H1 (cell line): ENCODE measurements around the gene CTAG1A. TPM values are rescaled to one million over a fixed set of nuclear protein-coding genes. Genes with fewer than 3 reads are reported as not detected.

Experiments used
- CEBPB ChIP-seq: IDR thresholded peaks from 2 replicates; pipeline ENCODE4 v1.6.1; 2012; ENCODE audit warnings: low read depth, low read length
- KDM4A ChIP-seq: IDR thresholded peaks from one replicate; pipeline ENCODE4 v1.7.1; 2012; ENCODE audit warnings: low read depth, mild to moderate bottlenecking, moderate library complexity, low read length, inconsistent platforms; ENCODE audit not compliant: severe bottlenecking
- PHF8 ChIP-seq: fragments of 200-600 bp; sonication (generic); conservative IDR thresholded peaks from 2 replicates; pipeline ENCODE4 v1.7.1; 2012; ENCODE audit warnings: low read depth, mild to moderate bottlenecking, inconsistent platforms, low read length, moderate library complexity
- POLR2A ChIP-seq, 2 experiments: IDR thresholded peaks; 1 replicate in 1 of 2; 2 replicates in 1 of 2; pipeline ENCODE4 v1.6.1; 2011; ENCODE audit warnings: low read depth in 2 of 2, low read length in 2 of 2, mild to moderate bottlenecking in 2 of 2; ENCODE audit errors: control extremely low read depth in 1 of 2
- POLR2AphosphoS5 ChIP-seq: IDR thresholded peaks from 2 replicates; pipeline ENCODE4 v1.6.1; 2011; ENCODE audit warnings: low read depth, low read length
- POU5F1 ChIP-seq: IDR thresholded peaks from 2 replicates; pipeline ENCODE4 v1.6.1; 2011; ENCODE audit warnings: low read depth, mild to moderate bottlenecking, low read length, moderate library complexity
- RXRA ChIP-seq: IDR thresholded peaks from 2 replicates; pipeline ENCODE4 v1.6.1; 2011; ENCODE audit warnings: low read depth, mild to moderate bottlenecking, low read length, moderate library complexity; ENCODE audit not compliant: insufficient read depth
- SIRT6 ChIP-seq: IDR thresholded peaks from one replicate; pipeline ENCODE4 v1.7.1; 2012; ENCODE audit warnings: low read length, inconsistent platforms
- SP2 ChIP-seq: IDR thresholded peaks from 2 replicates; pipeline ENCODE4 v1.6.1; 2012; ENCODE audit warnings: mild to moderate bottlenecking, low read length, inconsistent platforms
- SRF ChIP-seq: IDR thresholded peaks from 2 replicates; pipeline ENCODE4 v1.6.1; 2011; ENCODE audit warnings: mild to moderate bottlenecking, low read depth, low read length, moderate library complexity
- TBP ChIP-seq: IDR thresholded peaks from 2 replicates; pipeline ENCODE4 v1.6.1; 2011; ENCODE audit warnings: low read depth, low read length, improper control_type of control experiment
- polyA plus RNA-seq, 7 experiments: library from polyadenylated mRNA; depleted of rRNA in 3 of 7; stranded (reverse) in 5 of 7; unstranded in 2 of 7; fragments of >200 nt in 5 of 7; fragments of 200-250 nt in 2 of 7; gene quantifications; 1 replicate in 5 of 7; 2 replicates in 1 of 7; 4 replicates in 1 of 7; pipeline versions ENCODE4 v1.2.1 to v1.2.3, GENCODE V29; 2011 to 2013; ENCODE audit warnings: missing spikeins in 2 of 7, mixed read lengths in 2 of 7
- total RNA-seq: library from RNA; stranded (reverse); fragmentation: NEBNext Ultra II Directional; extraction: Animal tissue kit (Norgen Biotek cat#: 25700); gene quantifications from 2 replicates; pipeline ENCODE4 v1.2.1, GENCODE V29; 2021
- TF ChIP-seq, protein P1 (sequence below): fragments of 300-600 bp; sonication (generic); IDR thresholded peaks from 2 replicates; pipeline ENCODE4 v1.7.1; 2012; ENCODE audit warnings: low read length, moderate library complexity, mild to moderate bottlenecking, inconsistent platforms; ENCODE audit not compliant: insufficient replicate concordance

CTAG1A gene
- total and polyA plus RNA-seq, 2 of the 8 experiments (the other 6 are each of a cell fraction or from before 2014, with no cell fraction given), result not detected

GRCh38 chrX:154595559-154596249, 10.8 kb downstream of the CTAG1A start (continued):
- TF ChIP-seq, protein P1, sequence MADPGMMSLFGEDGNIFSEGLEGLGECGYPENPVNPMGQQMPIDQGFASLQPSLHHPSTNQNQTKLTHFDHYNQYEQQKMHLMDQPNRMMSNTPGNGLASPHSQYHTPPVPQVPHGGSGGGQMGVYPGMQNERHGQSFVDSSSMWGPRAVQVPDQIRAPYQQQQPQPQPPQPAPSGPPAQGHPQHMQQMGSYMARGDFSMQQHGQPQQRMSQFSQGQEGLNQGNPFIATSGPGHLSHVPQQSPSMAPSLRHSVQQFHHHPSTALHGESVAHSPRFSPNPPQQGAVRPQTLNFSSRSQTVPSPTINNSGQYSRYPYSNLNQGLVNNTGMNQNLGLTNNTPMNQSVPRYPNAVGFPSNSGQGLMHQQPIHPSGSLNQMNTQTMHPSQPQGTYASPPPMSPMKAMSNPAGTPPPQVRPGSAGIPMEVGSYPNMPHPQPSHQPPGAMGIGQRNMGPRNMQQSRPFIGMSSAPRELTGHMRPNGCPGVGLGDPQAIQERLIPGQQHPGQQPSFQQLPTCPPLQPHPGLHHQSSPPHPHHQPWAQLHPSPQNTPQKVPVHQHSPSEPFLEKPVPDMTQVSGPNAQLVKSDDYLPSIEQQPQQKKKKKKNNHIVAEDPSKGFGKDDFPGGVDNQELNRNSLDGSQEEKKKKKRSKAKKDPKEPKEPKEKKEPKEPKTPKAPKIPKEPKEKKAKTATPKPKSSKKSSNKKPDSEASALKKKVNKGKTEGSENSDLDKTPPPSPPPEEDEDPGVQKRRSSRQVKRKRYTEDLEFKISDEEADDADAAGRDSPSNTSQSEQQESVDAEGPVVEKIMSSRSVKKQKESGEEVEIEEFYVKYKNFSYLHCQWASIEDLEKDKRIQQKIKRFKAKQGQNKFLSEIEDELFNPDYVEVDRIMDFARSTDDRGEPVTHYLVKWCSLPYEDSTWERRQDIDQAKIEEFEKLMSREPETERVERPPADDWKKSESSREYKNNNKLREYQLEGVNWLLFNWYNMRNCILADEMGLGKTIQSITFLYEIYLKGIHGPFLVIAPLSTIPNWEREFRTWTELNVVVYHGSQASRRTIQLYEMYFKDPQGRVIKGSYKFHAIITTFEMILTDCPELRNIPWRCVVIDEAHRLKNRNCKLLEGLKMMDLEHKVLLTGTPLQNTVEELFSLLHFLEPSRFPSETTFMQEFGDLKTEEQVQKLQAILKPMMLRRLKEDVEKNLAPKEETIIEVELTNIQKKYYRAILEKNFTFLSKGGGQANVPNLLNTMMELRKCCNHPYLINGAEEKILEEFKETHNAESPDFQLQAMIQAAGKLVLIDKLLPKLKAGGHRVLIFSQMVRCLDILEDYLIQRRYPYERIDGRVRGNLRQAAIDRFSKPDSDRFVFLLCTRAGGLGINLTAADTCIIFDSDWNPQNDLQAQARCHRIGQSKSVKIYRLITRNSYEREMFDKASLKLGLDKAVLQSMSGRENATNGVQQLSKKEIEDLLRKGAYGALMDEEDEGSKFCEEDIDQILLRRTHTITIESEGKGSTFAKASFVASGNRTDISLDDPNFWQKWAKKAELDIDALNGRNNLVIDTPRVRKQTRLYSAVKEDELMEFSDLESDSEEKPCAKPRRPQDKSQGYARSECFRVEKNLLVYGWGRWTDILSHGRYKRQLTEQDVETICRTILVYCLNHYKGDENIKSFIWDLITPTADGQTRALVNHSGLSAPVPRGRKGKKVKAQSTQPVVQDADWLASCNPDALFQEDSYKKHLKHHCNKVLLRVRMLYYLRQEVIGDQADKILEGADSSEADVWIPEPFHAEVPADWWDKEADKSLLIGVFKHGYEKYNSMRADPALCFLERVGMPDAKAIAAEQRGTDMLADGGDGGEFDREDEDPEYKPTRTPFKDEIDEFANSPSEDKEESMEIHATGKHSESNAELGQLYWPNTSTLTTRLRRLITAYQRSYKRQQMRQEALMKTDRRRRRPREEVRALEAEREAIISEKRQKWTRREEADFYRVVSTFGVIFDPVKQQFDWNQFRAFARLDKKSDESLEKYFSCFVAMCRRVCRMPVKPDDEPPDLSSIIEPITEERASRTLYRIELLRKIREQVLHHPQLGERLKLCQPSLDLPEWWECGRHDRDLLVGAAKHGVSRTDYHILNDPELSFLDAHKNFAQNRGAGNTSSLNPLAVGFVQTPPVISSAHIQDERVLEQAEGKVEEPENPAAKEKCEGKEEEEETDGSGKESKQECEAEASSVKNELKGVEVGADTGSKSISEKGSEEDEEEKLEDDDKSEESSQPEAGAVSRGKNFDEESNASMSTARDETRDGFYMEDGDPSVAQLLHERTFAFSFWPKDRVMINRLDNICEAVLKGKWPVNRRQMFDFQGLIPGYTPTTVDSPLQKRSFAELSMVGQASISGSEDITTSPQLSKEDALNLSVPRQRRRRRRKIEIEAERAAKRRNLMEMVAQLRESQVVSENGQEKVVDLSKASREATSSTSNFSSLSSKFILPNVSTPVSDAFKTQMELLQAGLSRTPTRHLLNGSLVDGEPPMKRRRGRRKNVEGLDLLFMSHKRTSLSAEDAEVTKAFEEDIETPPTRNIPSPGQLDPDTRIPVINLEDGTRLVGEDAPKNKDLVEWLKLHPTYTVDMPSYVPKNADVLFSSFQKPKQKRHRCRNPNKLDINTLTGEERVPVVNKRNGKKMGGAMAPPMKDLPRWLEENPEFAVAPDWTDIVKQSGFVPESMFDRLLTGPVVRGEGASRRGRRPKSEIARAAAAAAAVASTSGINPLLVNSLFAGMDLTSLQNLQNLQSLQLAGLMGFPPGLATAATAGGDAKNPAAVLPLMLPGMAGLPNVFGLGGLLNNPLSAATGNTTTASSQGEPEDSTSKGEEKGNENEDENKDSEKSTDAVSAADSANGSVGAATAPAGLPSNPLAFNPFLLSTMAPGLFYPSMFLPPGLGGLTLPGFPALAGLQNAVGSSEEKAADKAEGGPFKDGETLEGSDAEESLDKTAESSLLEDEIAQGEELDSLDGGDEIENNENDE, result no peak
- TF ChIP-seq PHF8 (no peak), TBP (no peak), SRF (no peak), POLR2A (IDR thresholded peaks at IDR 0.05; ENCODE audit: control extremely low read depth in 1 of 2, low read depth in 2 of 2, low read length in 2 of 2) (no peak), CEBPB (no peak), KDM4A (no peak), SIRT6 (no peak), POU5F1 (no peak), POLR2AphosphoS5 (no peak), SP2 (no peak), RXRA (no peak)
